ENCODE data around the gene APEH.

APEH gene

DNA sequence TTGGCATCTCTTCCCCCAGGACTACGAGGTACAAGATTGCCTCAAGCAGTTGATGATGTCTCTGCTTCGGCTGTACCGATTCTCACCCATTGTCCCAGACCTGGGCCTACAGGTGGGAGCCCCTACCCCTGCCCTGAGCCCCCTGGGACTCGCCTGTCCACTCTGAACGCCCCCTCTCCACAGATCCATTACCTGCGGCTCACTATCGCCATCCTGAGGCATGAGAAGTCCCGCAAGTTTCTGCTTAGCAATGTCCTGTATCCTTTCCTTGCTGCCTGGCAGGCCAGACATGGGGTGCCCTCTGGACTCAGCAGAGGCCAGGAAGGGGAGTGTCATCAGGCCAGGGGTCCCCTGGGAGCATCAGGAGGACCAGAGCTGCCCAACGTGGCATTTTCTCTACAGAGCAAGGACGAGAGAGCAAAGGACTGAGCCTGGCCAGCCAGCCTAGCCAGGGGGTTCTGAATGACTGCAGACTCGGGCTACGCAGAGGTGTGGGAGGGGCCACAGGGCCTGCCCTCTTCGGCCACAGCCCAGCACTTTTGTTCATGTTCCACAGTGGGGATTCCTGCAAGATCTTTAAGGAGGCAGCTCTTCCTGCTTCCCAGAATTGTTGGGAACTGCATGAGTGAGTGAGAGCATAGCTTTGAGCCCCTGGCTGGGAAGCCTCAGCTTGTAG is 26.4 kb downstream of the APEH start:
- in situ Hi-C loops (cut with MboI; ENCODE audit: low pct_unique_long_range_greater_than_20kb, low sequenced_read_pairs, unreplicated experiment), result no loop called here
- no peak for DNase-seq (ENCODE audit: low spot score)
- TF ChIP-seq, protein P1, sequence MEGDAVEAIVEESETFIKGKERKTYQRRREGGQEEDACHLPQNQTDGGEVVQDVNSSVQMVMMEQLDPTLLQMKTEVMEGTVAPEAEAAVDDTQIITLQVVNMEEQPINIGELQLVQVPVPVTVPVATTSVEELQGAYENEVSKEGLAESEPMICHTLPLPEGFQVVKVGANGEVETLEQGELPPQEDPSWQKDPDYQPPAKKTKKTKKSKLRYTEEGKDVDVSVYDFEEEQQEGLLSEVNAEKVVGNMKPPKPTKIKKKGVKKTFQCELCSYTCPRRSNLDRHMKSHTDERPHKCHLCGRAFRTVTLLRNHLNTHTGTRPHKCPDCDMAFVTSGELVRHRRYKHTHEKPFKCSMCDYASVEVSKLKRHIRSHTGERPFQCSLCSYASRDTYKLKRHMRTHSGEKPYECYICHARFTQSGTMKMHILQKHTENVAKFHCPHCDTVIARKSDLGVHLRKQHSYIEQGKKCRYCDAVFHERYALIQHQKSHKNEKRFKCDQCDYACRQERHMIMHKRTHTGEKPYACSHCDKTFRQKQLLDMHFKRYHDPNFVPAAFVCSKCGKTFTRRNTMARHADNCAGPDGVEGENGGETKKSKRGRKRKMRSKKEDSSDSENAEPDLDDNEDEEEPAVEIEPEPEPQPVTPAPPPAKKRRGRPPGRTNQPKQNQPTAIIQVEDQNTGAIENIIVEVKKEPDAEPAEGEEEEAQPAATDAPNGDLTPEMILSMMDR (IDR thresholded peaks at IDR 0.05; ENCODE audit: extremely low read depth, insufficient read depth, missing control alignments), result peak; percentile 2

DNA sequence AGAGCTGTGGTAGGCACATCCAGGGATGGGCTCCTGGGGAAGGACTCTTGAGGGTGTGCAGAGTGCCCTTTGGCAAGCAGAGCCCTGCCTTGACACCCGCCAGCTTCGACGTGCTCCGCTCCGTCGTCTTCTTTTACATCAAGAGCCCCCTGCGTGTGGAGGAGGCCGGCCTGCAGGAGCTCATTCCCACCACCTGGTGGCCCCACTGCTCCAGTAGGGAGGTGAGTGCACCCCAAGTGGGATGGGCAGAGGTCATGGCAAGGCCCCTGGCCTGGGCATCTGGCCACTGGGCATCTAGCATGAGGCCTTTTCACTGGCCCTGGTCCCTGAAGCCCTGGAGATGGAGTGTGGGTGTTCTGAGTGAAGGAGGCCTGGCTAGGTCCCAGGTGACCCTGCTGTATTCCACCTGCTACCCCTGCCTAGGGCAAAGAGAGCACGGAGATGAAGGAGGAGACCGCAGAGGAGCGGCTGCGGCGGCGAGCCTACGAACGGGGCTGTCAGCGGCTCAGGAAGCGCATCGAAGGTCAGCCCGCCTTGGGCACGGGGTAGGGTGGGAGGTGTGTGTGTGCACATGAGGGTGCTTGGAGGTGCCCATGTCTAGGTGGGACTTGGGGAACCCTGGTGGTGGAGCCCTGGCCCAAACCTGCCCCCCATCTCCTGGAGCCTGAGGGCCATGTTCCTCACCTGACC is 27.4 kb downstream of the APEH start:
- DNase-seq (ENCODE audit: low spot score), result no peak
- in situ Hi-C loops (cut with MboI; ENCODE audit: low pct_unique_long_range_greater_than_20kb, low sequenced_read_pairs, unreplicated experiment), result no loop called here
- TF ChIP-seq, protein P1 (IDR thresholded peaks at IDR 0.05; ENCODE audit: extremely low read depth, insufficient read depth, missing control alignments), result peak; percentile 42

DNA sequence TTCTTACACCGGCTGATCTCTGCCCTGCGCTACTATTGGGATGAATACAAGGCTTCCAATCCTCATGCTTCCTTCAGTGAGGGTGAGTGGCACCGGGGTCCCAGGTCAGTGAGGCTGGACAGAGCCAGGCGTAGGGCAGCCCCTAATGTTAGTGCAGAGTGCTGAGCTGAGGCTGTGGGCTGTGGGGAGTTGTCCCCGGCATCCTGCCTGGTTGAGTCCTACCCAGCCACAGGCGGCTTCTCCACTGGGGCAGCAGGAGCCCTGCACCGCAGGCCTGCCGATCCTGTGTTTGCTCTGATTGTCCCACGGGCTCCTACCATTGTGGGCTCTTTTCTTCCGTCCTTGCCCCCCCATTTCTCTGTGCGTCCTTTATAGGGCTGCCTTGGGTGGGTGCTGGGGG is 28.5 kb downstream of the APEH start:
- in situ Hi-C loops (cut with MboI; ENCODE audit: low pct_unique_long_range_greater_than_20kb, low sequenced_read_pairs, unreplicated experiment), result no loop called here
- TF ChIP-seq, protein P1 (IDR thresholded peaks at IDR 0.05; ENCODE audit: extremely low read depth, insufficient read depth, missing control alignments), result no peak
- no peak for DNase-seq (ENCODE audit: low spot score)

DNA sequence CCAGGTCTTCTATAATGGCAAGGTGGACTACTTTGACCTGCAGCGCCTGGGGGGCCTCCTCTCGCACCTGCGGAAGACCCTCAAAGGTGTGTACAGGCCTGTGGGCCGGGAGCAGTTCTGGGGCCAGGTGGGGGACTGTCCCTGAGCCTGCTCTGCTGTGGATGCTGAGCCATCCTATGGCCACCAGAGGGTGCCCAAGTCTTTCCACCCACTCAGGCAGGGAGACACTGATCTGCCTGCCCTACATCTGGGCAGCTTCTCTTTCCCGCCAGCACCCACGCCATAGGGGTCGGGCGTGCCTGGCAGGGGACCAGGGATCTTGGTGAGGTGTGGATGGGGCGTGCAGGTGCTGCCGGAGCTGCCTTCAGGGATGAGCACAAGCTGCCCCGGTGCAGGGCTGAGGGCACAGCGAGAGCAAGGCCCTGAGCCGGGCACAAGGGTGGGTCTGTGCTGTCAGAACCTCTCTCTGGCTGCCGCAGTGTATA is 29.3 kb downstream of the APEH start:
- TF ChIP-seq, protein P1 (IDR thresholded peaks at IDR 0.05; ENCODE audit: extremely low read depth, insufficient read depth, missing control alignments), result peak; percentile 91
- DNase-seq (ENCODE audit: low spot score), result peak; percentile 92
- in situ Hi-C loops (cut with MboI; ENCODE audit: low pct_unique_long_range_greater_than_20kb, low sequenced_read_pairs, unreplicated experiment), result no loop called here

DNA sequence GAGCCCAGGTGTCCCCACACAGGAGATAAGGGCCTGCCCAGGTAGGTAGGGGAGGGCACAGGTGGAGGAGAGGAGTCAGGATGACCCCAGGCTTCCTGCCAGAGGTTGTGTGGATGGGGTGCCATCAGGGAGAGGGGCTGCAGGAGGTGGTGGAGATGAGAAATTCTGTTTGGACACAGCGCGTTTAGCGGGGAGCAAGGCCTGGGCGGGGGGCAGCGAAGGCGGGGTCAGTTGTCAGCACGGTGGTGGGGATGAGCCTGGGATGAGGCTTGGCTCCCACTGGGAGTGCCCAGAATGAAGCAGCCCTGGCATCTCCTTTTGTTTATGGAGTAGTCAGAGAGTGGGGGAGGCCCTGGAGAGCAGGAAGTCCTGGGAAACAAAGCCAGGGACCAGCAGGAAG is 29.8 kb downstream of the APEH start:
- TF ChIP-seq, protein P1 (IDR thresholded peaks at IDR 0.05; ENCODE audit: extremely low read depth, insufficient read depth, missing control alignments), result no peak
- in situ Hi-C loops (cut with MboI; ENCODE audit: low pct_unique_long_range_greater_than_20kb, low sequenced_read_pairs, unreplicated experiment), result no loop called here
- DNase-seq (ENCODE audit: low spot score), result no peak

DNA sequence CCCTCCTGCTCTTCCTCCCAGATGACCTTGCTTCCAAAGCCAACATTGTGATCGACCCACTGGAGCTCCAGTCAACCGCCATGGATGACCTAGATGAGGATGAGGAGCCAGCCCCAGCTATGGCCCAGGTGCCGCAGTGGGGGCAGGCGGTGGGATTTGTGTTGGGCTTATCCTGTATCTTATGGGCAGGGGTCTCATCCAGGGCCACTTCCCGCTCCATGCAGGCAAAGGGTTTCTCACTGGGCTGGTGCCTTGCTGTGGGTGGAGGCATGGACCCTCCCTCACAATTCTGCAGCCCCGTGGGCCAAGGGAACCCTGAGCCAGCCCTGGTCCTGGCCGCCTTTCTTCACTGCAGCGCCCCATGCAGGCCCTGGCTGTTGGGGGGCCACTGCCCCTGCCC is 30.5 kb downstream of the APEH start:
- TF ChIP-seq, protein P1 (IDR thresholded peaks at IDR 0.05; ENCODE audit: extremely low read depth, insufficient read depth, missing control alignments), result no peak
- no peak for DNase-seq (ENCODE audit: low spot score)
- in situ Hi-C loops (cut with MboI; ENCODE audit: low pct_unique_long_range_greater_than_20kb, low sequenced_read_pairs, unreplicated experiment), result no loop called here
